ENCODE measurements around the gene SPEM2.

The SPEM2 gene

GRCh38 chr17:7425316-7425715, at the start of gene SPEM2:
Gene SPEM2, plus strand, starts transcription at chr17:7425616. Its CDS starts 73 bp downstream, at chr17:7425689.
- DNase-seq (ENCODE audit: low read depth in 2 of 2) = no peak

DNA sequence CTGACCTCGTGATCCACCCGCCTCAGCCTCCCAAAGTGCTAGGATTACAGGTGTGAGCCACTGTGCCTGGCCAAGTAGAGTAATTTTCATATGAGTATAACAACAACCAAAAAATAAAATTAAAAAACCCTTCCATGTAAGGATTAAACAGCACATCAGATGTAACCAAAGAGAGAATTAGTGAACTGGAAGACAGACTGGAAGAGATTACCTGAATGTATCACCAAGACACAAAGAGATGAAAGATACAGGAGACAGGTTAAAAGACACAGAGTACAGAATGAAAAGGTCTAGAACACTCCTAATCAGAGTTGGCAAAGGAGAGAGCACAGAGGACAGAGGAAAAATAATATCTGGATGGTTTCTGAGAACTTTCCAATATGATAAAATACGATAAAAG, 46.3 kb upstream of the SPEM2 start:
- no peak for DNase-seq (ENCODE audit: low read depth in 2 of 2)

GRCh38 chr17:7380321-7380720, 45.1 kb upstream of the SPEM2 start:
- DNase-seq (ENCODE audit: low read depth in 2 of 2) = no peak

DNA sequence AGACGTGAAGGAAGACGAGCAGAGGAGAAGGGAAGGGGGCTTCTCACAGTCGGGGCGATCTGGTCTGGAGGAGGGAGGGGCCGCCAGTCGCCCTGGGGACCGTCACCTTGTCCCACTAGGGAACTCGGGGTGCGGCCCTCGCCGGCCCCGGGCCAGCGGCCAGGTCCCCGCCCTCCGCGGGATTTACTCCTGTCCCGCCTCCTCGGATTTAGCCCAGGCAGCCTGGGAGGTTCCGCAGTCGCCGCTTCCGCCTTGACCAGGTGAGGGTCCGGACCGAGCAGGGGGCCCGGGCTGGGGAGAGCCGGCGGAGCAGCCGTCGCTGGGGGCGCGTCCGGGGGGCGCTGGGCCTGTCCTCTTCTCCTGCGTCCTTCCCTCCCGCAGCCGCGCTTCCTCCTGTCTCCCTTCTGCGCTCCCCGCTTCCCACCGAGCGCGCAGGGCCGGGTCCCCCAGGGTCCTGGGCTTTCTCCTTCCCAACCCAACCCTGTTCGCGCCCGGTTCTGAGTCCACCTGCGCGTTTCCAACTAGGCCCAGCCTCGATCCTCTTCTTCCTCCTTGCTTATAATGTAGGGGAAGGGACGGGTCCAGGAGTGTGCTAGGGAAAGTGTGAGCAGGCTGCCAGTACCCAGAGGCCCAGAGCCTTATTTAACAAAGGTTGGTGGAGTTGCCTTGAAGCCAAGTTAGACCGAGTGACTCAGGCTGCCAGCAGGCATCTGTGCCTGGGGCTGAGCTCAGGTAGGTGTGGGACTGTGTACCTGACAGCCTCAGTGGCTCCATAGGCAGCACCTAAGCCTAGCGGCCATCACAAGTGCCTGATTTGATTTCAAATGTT, 44.3 kb upstream of the SPEM2 start, which contains the start of gene TNK1:
TNK1 (plus strand) TSS at position 235 of the 829 bp plus-strand sequence. CDS start 1,838 bp downstream, outside the sequence.
- no peak for DNase-seq (ENCODE audit: low read depth in 2 of 2)

DNA sequence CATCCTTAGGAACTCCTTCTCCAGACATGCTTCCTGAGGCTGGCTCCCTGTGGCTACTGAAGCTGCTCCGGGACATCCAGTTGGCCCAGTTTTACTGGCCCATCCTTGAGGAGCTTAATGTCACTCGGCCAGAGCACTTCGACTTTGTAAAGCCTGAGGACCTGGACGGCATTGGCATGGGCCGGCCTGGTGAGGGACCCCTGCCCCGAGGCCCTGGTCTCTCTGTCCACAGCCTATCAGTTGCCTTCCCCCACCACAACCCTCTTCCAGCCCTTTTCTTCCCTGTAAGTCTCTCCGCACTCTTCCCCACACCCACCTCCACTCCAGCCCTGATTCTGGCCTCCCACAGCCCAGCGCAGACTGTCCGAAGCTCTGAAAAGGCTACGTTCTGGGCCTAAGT, 42.5 kb upstream of the SPEM2 start:
- no peak for DNase-seq (ENCODE audit: low read depth in 2 of 2)

DNA sequence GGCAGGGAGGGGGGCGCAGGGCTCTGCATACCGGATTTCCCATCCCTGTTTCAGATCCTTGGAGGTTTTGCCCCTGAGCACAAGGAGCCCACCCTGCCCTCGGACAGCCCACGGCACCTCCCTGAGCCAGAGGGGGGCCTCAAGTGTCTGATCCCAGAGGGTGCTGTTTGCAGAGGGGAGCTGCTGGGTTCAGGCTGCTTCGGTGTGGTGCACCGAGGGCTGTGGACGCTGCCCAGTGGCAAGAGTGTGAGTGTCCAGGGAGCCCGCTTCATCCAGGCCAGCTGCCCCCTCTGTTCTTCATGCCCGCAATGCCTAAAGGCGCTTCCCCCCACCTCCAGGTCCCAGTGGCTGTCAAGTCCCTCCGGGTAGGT, 42.1 kb upstream of the SPEM2 start:
- no peak for DNase-seq (ENCODE audit: low read depth in 2 of 2)

DNA sequence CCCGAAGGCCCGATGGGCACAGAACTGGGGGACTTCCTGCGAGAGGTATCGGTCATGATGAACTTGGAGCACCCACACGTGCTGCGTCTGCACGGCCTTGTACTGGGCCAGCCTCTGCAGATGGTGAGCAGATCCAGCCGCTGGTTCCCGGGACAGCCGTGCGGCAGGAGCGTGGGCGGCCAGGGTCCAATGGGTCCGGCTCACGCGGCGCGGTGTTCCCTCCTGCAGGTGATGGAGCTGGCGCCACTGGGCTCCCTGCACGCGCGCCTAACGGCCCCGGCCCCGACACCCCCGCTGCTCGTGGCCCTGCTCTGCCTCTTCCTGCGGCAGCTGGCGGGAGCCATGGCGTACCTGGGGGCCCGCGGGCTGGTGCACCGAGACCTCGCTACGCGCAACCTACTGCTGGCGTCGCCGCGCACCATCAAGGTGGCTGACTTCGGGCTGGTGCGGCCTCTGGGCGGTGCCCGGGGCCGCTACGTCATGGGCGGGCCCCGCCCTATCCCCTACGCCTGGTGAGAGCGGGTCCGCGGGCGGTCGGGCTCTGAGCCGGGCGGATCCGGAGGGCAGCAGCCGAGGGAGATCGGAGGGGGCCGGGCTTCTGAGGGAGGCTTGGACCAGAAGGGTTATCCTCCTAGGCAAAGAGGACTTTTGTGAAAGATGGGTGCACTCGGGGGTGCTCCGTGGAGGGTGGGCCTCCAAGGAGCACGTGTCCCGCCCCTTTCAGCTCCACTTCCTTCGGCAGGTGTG, 41.5 kb upstream of the SPEM2 start:
- DNase-seq (ENCODE audit: low read depth in 2 of 2) = peak; percentile 42 to 69

DNA sequence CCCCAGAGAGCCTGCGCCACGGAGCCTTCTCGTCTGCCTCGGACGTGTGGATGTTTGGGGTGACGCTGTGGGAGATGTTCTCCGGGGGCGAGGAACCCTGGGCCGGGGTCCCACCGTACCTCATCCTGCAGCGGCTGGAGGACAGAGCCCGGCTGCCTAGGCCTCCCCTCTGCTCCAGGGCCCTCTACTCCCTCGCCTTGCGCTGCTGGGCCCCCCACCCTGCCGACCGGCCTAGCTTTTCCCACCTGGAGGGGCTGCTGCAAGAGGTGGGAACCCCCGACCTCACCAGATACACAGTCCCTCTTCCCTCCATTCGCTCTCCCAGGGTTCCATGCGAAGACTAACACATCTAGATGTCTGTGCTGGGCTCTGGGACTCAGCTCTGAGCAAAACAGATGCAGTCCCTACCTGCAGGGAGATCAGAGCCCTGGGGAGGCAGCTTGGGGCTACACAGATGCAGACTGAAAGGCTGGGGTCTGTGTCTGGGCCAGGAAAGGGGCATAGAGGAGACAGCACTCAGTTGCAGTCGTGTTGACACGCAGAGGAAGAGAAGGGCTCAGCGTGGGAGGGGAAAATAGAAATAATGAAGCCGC, 40.8 kb upstream of the SPEM2 start:
- DNase-seq (ENCODE audit: low read depth in 2 of 2) = no peak

- no peak for DNase-seq (ENCODE audit: low read depth in 2 of 2)
Measured at GRCh38 chr17:7388856-7389255, 36.6 kb upstream of the SPEM2 start.

GRCh38 chr17:7389924-7390910, 35.2 kb upstream of the SPEM2 start:
- no peak for DNase-seq (ENCODE audit: low read depth in 2 of 2)

- DNase-seq (ENCODE audit: low read depth in 2 of 2) = no peak
Measured at GRCh38 chr17:7391307-7391706, 34.1 kb upstream of the SPEM2 start.

DNA sequence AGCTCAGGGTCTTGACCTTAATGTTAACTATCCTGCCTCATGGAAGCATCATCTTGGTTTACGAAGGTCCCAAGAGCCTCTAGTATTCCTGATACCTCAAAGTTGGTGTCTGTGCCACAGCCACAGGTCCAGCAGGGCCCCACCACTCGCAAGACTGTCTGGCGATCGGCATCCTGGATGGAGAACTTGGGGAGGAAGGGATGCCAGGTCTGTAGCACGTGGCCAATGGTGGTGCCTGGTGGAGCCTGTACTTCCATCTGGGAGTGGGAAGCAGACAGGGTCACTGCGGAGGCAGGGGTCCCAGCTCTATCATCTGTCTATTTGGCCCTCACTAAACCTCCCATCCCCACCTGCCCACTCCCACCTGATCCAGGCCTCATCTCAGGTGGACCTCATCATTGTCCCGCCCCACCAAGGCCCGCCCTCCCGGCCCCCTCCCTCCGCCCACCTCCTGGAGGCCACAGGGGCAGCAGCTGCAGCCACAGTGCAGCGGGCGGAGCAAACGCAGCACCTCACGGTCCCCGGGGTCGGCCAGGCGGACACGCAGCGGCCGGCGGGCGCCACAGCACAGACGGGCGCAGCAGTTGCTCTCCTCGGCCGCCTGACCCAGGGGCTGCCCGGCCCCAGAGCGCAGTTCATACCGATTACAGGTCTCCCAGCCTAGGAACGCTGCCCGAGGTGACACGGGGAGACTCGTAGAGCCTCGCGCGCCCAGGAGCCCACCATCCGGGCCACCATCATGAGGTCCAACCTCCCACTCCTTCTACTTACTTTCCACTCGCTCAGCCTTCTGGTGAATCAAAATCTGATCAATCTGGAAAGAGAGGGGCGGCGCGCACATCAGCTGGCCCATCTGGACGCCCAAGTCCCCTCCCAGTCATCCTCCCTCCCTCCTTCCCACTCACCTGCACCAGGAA, 32.5 kb upstream of the SPEM2 start:
- DNase-seq (ENCODE audit: low read depth in 2 of 2) = no peak

GRCh38 chr17:7393613-7394451, 31.6 kb upstream of the SPEM2 start:
- peak; percentile 27 to 40 for DNase-seq (ENCODE audit: low read depth in 2 of 2)

DNA sequence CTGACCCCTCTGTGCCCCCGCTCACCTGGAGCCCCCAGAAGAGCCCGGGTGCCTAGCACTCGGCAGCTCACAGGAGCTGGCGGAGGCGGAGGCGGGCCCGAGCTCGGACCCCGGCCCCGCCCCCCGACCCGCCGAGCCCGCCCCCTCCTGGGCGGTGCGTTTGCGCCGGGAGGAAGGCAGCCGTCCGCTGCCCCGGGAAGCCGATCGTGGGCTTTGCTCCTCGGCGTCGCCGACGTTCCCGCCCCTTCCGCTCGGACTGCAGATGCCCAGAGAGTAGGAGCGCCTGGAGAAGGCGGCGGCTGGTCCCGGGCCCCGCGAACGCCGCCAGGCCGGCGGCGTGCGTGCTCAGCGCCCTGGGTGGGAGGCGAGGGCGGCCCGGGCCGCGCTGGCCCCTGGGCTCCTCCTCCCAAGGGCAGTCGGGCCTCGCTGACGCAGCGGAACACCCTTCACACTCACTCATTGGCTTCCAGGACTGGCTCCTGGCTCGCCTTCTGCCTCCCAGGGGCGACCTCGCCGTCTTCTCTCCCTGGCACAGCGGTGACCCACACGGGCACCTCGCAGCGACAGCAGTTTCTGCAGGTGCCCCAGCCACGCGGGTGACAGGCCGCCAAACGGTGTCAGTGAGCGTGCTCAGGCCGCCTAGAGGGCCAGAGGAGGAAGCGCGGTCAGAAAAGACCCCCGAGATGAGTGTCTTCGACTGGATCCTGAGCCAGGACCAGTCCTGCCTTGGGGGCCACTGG, 30.8 kb upstream of the SPEM2 start, which contains the start of gene PLSCR3:
PLSCR3 (minus strand) TSS at position 74 of the 740 bp plus-strand sequence. CDS start 415 bp downstream, outside the sequence.
- peak; percentile 54 to 79 for DNase-seq (ENCODE audit: low read depth in 2 of 2)

DNA sequence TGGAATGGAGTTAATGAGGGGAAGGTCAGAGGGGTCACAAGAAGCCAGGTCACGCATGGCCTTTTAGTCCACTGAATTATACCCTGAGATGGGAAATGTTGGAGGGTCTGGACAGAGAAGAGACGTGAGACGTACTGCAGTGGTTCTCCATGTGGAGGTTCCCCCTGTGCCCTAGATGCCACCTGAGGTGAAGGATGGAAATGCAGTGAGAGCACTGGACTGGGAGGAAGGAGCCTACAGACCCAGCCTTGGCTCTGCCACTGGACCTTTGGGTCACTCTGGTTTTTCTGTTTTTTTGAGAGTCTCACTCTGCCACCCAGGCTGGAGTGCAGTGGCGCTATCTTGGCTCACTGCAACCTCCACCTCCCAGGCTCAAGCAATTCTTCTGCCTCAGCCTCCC, 29.3 kb upstream of the SPEM2 start:
- DNase-seq (ENCODE audit: low read depth in 2 of 2) = no peak

- no peak for DNase-seq (ENCODE audit: low read depth in 2 of 2)
Measured at GRCh38 chr17:7398612-7399011, 26.8 kb upstream of the SPEM2 start.

- no peak for DNase-seq (ENCODE audit: low read depth in 2 of 2)
Measured at GRCh38 chr17:7403043-7403726, 22.2 kb upstream of the SPEM2 start.

DNA sequence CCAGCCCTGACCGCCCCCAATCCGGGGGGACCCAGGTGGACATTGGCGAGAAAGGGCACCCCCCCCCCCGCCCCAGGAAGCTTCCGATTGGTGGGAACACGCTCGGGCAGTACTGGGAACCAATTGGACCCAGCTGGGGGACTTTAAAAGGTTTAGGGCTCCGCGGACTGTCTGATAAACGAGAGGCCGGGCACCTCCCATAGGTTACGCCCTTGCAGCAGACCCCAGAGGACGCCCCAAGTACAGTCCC, 21.8 kb upstream of the SPEM2 start:
- DNase-seq (ENCODE audit: low read depth in 2 of 2) = no peak
